GM20431 (cell line): ENCODE results near the gene PMEPA1.

Experiments used
- in situ Hi-C: fragments of 300-500 bp; cut with MseI, MboI; formaldehyde crosslinking; loops from one replicate; pipeline ENCODE4 v1.15.0; 2020; ENCODE audit warnings: low sequenced_read_pairs; ENCODE audit not compliant: unreplicated experiment

PMEPA1 gene

GRCh38 chr20:57737349-57737748 lies 27.5 kb upstream of the PMEPA1 start:
- in situ Hi-C loops = no loop called here

- in situ Hi-C loops = no loop called here
Observed at GRCh38 chr20:57736738-57737347, 27.0 kb upstream of the PMEPA1 start.

- in situ Hi-C loops = no loop called here
Observed at GRCh38 chr20:57735831-57736737, 26.3 kb upstream of the PMEPA1 start.

DNA sequence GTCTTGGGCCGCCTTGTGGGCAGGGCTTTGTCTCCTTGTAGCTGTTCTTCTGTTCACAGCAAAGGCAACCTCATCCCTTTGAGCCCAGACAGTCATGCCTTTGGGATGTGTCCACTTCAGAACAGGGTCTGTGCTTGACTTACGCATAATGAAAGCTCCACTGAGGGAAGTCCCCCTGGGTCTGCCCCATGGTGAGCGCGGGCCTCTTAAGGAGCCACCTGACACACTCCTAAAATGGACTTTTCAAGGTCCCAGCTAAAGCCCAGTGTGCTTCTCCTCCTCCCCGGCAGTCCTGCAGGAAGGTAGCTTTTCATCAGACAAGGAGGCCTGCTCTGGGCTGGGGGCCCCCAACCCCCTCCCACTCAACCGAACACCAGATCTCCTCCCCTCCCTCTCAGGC lies 24.9 kb upstream of the PMEPA1 start:
- in situ Hi-C loops = no loop called here

- in situ Hi-C loops = no loop called here
Observed at GRCh38 chr20:57732226-57732625, 22.4 kb upstream of the PMEPA1 start.

DNA sequence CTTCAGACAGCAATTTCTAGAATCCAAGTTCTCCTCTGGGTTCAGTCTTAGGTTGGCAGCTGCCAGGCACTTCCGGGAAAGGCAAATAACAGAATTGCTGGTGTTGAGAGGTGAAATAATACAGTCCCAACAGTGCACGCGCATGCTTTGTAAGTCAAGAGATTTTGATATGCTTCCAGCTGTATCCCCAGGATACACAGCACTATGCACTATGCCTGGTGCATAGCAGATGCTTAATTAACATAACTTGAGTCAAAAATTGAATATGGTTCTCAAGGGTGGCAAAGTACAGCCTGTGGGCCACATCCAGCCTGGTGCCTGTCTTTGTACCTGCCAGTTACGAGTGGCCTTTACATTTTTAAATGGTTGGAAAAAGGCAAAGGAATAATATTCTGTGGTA lies 18.9 kb upstream of the PMEPA1 start:
- in situ Hi-C loops = no loop called here

DNA sequence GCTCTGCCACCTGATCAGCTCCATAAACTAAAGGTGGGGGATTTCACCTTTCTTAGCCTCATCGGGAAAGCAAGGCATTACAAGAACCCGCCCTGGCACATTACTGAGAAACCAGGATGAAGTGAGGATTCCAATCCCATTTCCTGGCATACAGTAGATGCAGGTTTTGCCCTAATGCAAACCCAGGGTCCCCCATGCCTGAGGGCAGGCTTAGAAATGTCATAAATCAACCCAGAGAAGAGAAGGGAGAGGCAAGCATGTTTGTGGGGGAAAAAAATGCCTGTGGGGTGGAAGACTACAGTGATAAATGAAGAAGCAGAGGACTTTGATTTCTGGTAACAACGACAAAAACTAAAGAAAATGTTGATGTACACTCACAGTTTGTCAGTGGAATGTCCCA lies 18.0 kb upstream of the PMEPA1 start:
- in situ Hi-C loops = no loop called here

DNA sequence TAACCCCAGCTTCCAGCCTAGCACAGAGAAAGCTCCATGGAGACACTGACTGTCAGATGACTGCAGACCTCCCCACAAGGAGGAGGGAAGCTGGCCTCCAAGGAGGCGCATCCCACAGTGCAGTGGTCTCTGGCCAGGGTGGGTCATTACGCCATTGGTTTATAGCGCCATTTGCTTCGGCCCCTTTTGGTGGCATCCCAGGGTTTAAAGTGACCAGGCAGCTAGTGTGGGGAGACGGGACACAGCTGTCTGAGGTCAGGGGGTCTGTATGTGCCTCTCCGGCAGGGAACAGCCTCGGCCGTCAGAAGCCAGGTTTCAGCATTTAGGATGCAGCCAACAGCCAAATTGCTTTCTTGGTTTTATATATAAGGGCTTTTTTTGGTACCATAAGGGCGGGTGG lies 15.8 kb upstream of the PMEPA1 start:
- in situ Hi-C loops = no loop called here

- in situ Hi-C loops = no loop called here
Observed at GRCh38 chr20:57724610-57725405, 15.0 kb upstream of the PMEPA1 start.

GRCh38 chr20:57723816-57724215 lies 14.0 kb upstream of the PMEPA1 start:
- in situ Hi-C loops = no loop called here

- in situ Hi-C loops = no loop called here
Observed at GRCh38 chr20:57719951-57720350, 10.1 kb upstream of the PMEPA1 start.

DNA sequence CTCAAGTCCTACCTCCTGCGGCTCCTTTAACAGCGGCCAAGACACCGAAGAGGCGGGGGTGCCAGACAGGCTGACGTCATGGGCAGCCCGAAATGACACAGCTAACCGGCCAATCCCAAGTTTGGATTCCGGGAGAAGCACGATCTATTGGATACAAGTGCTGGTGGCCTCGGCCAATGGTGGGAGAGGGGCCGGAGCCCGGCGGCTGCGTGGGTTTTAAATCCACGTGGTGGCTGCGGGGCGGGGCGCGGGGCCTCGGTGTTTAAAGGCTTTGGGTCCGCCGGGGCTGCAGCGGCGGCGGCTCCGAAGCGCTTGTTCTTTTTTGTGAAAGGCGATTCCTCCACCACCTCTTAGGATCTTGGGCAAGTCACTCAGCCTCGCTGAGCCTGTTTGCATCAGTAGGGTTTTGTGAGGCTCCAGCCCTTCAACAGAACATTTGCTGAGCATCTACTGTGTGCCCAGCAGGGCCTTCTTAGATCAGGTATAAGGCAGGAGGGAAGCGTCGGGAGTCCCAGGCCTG lies 8.7 kb upstream of the PMEPA1 start:
- in situ Hi-C loops = no loop called here

- in situ Hi-C loops = no loop called here
Observed at GRCh38 chr20:57717797-57718196, 8.0 kb upstream of the PMEPA1 start.

- in situ Hi-C loops = no loop called here
Observed at GRCh38 chr20:57716901-57717300, 7.1 kb upstream of the PMEPA1 start.

DNA sequence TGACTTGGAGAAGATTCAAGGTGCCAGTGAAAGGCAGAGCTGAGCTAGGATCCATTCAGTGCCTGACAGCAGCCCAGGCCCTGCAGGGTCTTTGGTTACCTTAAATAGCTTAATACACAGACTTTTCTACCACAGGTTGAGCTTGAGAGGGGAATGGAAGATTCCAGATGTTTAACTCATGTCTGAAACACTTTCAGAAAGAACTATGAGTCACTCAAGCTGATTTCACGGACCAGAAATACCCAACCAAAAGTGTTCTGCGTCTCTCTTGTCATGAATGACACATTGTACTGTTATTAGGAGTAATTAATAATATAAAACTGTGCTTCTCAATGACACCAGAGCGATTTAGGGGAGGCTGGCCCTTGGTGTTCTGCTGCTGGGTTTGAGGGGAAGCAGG lies 6.4 kb upstream of the PMEPA1 start:
- in situ Hi-C loops = no loop called here

GRCh38 chr20:57715268-57715904 lies 5.6 kb upstream of the PMEPA1 start:
- in situ Hi-C loops = no loop called here

DNA sequence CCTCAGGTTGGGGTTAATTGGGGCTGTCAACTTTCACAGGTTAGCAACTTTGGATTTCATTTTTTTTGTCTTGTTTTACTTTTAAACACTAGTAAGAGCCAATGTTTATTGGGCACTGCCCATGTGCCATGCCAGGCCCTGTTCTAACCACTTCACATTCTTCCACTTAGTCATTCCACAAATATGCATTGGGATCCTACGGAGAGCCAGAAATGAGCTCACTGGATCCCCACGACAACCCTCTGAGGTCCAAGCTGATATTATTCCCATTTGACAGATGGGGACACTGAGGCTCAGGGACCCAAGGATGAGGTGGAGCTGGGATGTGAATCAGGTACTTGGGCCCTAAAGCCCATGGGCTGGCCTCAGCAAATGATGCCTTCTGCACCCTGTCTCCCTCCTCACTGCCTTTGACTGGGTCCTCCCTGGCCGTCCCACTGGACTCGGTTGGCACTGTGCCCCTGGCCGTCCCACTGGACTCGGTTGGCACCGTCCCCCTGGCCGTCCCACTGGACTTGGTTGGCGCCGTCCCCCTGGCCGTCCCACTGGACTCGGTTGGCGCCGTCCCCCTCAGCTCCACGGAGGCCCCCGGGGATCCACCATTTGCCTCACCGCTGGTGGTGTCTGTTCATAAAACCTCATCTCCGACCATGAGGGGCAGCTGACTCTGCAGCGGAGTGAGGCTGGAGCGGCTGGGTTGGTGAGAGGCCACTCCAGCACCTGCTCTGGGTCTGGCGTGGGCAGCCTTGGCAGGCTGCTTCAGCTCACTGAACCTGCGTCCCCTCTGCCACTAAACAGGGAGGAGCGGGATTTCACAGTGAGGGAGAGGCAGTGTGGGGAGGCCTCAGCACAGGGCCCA lies 4.8 kb upstream of the PMEPA1 start:
- in situ Hi-C loops = no loop called here

DNA sequence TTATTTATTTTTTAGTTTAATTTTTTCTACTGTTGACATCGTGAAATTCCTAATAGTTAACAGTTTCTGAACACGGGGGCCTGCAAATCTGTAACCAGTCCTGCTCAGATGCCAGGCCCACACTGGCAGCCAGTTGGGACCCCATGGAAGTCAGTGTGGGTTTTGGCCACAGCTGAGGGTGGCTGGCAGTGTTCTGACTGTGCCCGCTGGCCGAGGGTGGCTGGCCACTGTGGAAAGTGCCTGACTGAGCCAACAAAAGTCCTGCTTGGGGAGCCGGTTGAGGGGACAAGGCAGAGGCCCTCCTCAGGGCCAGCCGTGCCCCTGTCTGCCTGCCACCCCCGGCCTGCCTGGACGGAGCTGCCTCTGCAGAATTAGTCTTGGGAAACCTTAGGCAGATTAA lies 4.1 kb upstream of the PMEPA1 start:
- in situ Hi-C loops = no loop called here

DNA sequence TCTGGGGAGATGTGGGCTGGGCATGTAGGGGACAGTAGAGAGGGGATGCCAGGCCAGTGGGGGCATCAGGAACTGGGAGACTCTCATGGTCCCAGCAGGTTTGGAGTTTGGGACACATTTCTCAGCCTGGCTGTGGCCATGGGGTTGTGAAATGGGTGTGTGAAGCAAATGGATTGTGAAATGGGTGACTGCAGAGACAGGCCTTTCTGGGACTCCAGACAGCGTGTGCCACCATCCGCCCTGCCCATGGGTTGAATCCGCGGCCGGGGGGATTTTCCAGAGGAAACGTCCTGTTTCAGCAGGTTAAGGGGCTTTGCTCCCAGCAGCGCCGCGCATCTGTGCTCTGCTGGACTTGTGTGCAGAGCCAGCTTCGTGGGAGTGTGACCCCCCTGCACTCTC lies 3.7 kb upstream of the PMEPA1 start:
- in situ Hi-C loops = no loop called here
